Right atrium auricular region (tissue), 2 donors: ENCODE results near the gene KLHL12. TPM values are rescaled to one million over a fixed set of nuclear protein-coding genes. Genes with fewer than 3 reads are reported as not detected.

Experiments
- DNase-seq: peaks from one replicate; pipeline ENCODE4 v3.0.0-alpha.2; 2019; ENCODE audit warnings: low spot score
- H3K27ac ChIP-seq, 2 donors: fragments of 200-600 bp; sonication (generic); 1 replicate in 1 of 2; 2 replicates in 1 of 2; pipeline ENCODE4 v1.5.1; 2016 to 2019
- H3K27me3 ChIP-seq, 2 donors: fragments of 200-600 bp; sonication (generic); one replicate each; pipeline versions ENCODE4 v1.5.1 to v1.6.0; 2017 to 2019
- H3K36me3 ChIP-seq: fragments of 200-600 bp; sonication (generic); one replicate; pipeline ENCODE4 v1.5.1; 2016
- H3K4me1 ChIP-seq, 2 donors: fragments of 200-600 bp; sonication (generic); one replicate each; pipeline versions ENCODE4 v1.5.1 to v1.6.0; 2017 to 2019
- H3K4me3 ChIP-seq, 2 donors: fragments of 200-600 bp; sonication (generic); 1 replicate in 1 of 2; 2 replicates in 1 of 2; pipeline ENCODE4 v1.5.1; 2017 to 2019; ENCODE audit warnings: mild to moderate bottlenecking in 1 of 2, moderate library complexity in 1 of 2
- H3K9me3 ChIP-seq, 2 donors: fragments of 200-600 bp; sonication (generic); one replicate each; pipeline ENCODE4 v1.5.1; 2019
- CTCF ChIP-seq, 2 donors: fragments of 200-600 bp; sonication (generic); IDR thresholded peaks; one replicate each; pipeline ENCODE4 v1.5.1; 2019; ENCODE audit warnings: antibody characterized with exemption in 2 of 2
- total RNA-seq, 2 donors: library from RNA; depleted of rRNA; stranded (reverse); fragments of >200 nt; gene quantifications; one replicate each; pipeline ENCODE4 v1.1.0, GENCODE V29; 2016

Gene KLHL12
- total RNA-seq, 2 donors from 2014 or later = 13.9 to 18.4 TPM

GRCh38 chr1:202854787-202855186 lies 72.2 kb downstream of the KLHL12 start:
- H3K9me3 ChIP-seq = no peaks in the 10 kb centered on the region
- no peaks in the 10 kb centered on the region for H3K36me3 ChIP-seq
- no peak overlapping the region for H3K27ac ChIP-seq
- no peak overlapping the region for H3K4me3 ChIP-seq
- DNase-seq = no peak
- TF ChIP-seq CTCF (IDR thresholded peaks at IDR 0.05) = no peak
- no peaks in the 10 kb centered on the region for H3K4me1 ChIP-seq
- H3K27me3 ChIP-seq = no peaks in the 10 kb centered on the region

- Histone ChIP-seq H3K4me1 (no peaks in the 10 kb centered on the region), H3K36me3 (no peaks in the 10 kb centered on the region), H3K27me3 (no peaks in the 10 kb centered on the region), H3K27ac (no peak overlapping the region), H3K9me3 (no peaks in the 10 kb centered on the region), H3K4me3 (no peak overlapping the region)
- no peak for TF ChIP-seq CTCF (IDR thresholded peaks at IDR 0.05)
- DNase-seq = no peak
Measured at GRCh38 chr1:202852163-202852904, 74.7 kb downstream of the KLHL12 start.

DNA sequence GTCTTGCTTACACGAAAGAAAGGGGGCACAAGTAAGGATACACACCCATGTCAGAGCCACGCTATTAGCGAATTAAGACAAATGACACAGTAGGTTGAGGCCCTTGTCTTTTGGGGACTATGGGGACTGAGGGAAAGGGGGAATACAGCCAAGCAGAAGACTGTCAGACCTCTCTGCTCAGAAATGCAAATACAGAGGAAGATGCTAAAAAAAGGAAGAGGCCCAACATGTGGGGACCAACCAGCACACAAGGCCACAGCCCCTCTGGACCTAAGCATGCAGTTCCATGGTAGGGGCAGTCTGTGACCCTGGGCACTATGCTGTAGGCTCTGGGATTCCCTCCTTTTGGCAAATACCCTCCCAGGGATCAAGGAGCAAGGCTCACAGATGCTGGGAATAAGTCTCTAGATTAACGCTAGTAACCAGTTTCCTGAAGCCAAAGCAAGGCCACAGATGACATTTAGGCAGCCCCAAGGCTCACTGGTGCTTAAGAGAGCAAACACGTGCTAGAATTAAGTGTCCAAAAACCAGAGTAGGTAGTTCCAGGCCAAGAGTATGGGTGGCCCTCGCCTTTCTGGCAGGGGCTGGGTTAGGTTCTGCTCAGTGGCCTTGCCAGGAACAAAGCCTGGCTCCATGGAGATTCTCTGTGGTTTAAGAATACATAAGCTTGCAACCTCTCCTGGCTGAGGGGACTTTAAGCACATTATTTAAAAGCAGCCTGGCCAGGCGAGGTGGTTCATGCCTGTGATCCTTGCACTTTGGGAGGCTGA lies 76.3 kb downstream of the KLHL12 start:
- DNase-seq = no peak
- Histone ChIP-seq H3K9me3 (no peaks in the 10 kb centered on the region), H3K4me3 (no peak overlapping the region), H3K4me1 (no peaks in the 10 kb centered on the region), H3K27ac (no peak overlapping the region), H3K36me3 (no peaks in the 10 kb centered on the region), H3K27me3 (no peaks in the 10 kb centered on the region)
- TF ChIP-seq CTCF (IDR thresholded peaks at IDR 0.05) = no peak

DNA sequence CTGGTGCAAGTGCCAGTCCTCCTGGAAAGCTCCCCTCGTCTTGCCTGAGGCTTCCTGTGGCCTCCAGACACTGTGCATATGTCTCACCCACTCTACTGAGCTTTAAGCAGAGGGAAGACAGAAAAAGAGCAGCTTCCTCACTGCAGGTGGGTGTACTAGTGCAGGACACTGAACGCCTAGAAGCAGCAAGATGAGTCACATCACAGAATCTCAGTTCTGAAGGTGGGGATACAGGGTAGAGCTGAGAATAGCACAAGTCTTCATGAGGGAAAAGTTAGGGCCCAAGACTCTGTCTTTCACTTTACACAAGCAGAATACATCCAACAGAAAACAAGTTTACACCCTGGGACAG lies 78.9 kb downstream of the KLHL12 start:
- Histone ChIP-seq H3K27me3 (no peaks in the 10 kb centered on the region), H3K27ac (no peak overlapping the region), H3K4me1 (no peaks in the 10 kb centered on the region), H3K9me3 (no peaks in the 10 kb centered on the region), H3K4me3 (no peak overlapping the region), H3K36me3 (no peaks in the 10 kb centered on the region)
- DNase-seq = no peak
- no peak for TF ChIP-seq CTCF (IDR thresholded peaks at IDR 0.05)

DNA sequence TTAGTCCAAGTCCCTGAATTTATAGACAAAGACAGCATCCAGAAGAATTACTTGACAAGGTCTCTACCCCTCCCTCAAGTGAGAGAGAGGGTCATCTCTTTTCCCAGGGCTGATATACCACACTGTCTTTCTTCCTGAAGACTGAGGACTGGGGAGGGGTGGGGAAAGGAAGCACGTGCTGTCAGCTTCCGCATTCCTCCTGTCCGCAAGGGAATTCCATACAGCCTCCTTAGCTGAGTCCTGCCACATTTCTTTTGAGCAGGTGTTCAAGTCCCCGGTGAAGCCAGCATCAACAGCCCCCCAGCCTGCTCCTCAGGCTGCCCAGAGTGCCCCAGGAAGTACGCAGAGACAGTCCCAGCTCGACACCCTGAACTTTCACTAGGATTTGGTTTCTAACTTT lies 82.1 kb downstream of the KLHL12 start:
- Histone ChIP-seq H3K4me3 (no peak overlapping the region), H3K4me1 (no peaks in the 10 kb centered on the region), H3K27ac (no peak overlapping the region), H3K36me3 (no peaks in the 10 kb centered on the region), H3K27me3 (no peaks in the 10 kb centered on the region), H3K9me3 (no peaks in the 10 kb centered on the region)
- TF ChIP-seq CTCF (IDR thresholded peaks at IDR 0.05) = no peak
- no peak for DNase-seq
